Measurements from ENCODE around the gene TSPAN18. TPM values are rescaled to one million over a fixed set of nuclear protein-coding genes. Genes with fewer than 3 reads are reported as not detected.

TSPAN18 gene
- total RNA-seq, 4 donors from 2014 or later: 6.7 to 13.1 (median 7.9) TPM

DNA sequence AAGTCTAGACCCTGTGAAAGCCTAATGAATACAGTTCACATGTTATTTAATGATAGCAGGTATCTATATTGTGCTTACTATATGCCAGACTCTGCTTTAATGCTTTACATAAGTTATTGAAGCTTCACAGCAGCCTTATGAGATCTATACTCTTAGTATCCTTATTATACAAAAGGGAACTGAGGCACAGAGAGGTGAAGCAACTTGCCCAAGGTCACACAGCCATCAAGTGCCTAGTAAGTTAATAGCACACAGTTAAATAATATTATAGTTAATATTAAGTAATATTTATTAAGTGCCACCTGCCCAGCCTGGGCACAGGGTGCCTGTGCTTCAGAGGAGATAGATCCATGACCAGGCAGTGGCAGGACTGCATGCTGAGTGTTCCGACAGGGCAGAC, 145.8 kb downstream of the TSPAN18 start:
- H3K27ac ChIP-seq: no peak overlapping the region
- no peak for TF ChIP-seq EP300 (IDR thresholded peaks at IDR 0.05)
- no peak for TF ChIP-seq POLR2A (IDR thresholded peaks at IDR 0.05)
- TF ChIP-seq CTCF (IDR thresholded peaks at IDR 0.05): no peak
- H3K27me3 ChIP-seq: no peaks in the 10 kb centered on the region
- no peak overlapping the region for H3K4me3 ChIP-seq
- H3K4me1 ChIP-seq: peaks cover 0 to 2% (median 0%) of the 10 kb centered on the region in 4 donors
- no peaks in the 10 kb centered on the region for H3K36me3 ChIP-seq
- no peak for DNase-seq (ENCODE audit: low spot score in 2 of 2)
- peaks cover 0 to 4% (median 0%) of the 10 kb centered on the region in 4 donors for H3K9me3 ChIP-seq
- 100% methylated on average over 1 of the region's 1 CpG for WGBS, 2 donors

DNA sequence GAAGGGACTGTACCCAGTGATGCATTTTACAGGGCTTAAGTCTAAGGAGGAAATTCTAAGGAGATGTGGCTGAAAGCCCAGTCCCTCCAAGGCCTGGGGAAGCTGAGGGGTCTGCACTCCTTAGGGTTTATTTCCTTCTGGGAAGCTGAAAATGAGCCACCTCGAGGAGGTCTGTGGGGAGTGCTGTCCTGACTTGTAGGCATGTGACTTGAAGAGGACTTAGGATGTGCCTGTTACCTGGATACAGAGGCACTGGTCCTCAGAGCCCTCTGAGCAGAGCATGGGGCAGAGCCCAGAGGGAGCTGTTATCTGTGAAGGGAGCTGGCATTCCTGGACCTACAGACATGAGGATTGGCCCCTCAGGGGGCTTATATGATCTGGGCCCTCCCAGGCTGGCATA, 146.8 kb downstream of the TSPAN18 start:
- no peaks in the 10 kb centered on the region for H3K27me3 ChIP-seq
- peaks cover 0 to 4% (median 0%) of the 10 kb centered on the region in 4 donors for H3K9me3 ChIP-seq
- no peak overlapping the region for H3K4me3 ChIP-seq
- WGBS, 2 donors: 25 to 29% methylated on average over 1 of the region's 1 CpG
- no peak overlapping the region for H3K27ac ChIP-seq
- TF ChIP-seq POLR2A (IDR thresholded peaks at IDR 0.05): no peak
- no peak for TF ChIP-seq CTCF (IDR thresholded peaks at IDR 0.05)
- TF ChIP-seq EP300 (IDR thresholded peaks at IDR 0.05): no peak
- no peaks in the 10 kb centered on the region for H3K36me3 ChIP-seq
- H3K4me1 ChIP-seq: peaks cover 0 to 11% (median 0%) of the 10 kb centered on the region in 4 donors
- DNase-seq (ENCODE audit: low spot score in 2 of 2): no peak

DNA sequence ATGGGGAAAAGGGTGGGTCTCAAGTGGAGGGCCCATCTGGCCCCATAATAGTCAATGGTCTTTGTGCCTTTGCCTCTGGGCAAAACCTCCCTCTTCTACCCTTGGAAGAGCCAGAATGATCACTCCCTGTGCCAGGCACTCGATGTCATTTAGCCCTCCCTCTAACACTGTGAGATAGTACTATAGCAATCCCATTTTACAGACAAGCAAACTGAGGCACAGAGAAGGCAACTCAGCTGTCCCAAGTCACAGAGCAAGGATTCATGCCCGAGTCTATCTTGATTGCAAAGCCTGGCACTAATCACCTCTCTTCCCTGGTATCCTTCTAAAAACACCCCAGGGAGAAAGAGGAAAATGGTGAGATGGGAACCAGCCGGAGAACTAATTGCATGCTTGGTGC, 147.5 kb downstream of the TSPAN18 start:
- Histone ChIP-seq H3K4me3 (no peak overlapping the region), H3K9me3 (peaks cover 0 to 4% (median 0%) of the 10 kb centered on the region in 4 donors), H3K4me1 (peaks cover 0 to 11% (median 0%) of the 10 kb centered on the region in 4 donors), H3K27me3 (no peaks in the 10 kb centered on the region), H3K27ac (no peak overlapping the region), H3K36me3 (no peaks in the 10 kb centered on the region)
- 86 to 93% methylated on average over 3 of the region's 3 CpGs for WGBS, 2 donors
- TF ChIP-seq POLR2A (IDR thresholded peaks at IDR 0.05): no peak
- TF ChIP-seq EP300 (IDR thresholded peaks at IDR 0.05): no peak
- TF ChIP-seq CTCF (IDR thresholded peaks at IDR 0.05): no peak
- DNase-seq (ENCODE audit: low spot score in 2 of 2): no peak

GRCh38 chr11:44875037-44875436, 148.3 kb downstream of the TSPAN18 start:
- H3K36me3 ChIP-seq: no peaks in the 10 kb centered on the region
- peaks cover 0 to 11% (median 0%) of the 10 kb centered on the region in 4 donors for H3K4me1 ChIP-seq
- H3K27me3 ChIP-seq: no peaks in the 10 kb centered on the region
- H3K27ac ChIP-seq: no peak overlapping the region
- TF ChIP-seq POLR2A (IDR thresholded peaks at IDR 0.05) (no peak), CTCF (IDR thresholded peaks at IDR 0.05) (no peak), EP300 (IDR thresholded peaks at IDR 0.05) (no peak)
- no peak for DNase-seq (ENCODE audit: low spot score in 2 of 2)
- whole genome bisulfite sequencing, 2 donors: 75 to 91% methylated on average over 4 of the region's 4 CpGs
- H3K4me3 ChIP-seq: no peak overlapping the region
- peaks cover 0 to 4% (median 0%) of the 10 kb centered on the region in 4 donors for H3K9me3 ChIP-seq

DNA sequence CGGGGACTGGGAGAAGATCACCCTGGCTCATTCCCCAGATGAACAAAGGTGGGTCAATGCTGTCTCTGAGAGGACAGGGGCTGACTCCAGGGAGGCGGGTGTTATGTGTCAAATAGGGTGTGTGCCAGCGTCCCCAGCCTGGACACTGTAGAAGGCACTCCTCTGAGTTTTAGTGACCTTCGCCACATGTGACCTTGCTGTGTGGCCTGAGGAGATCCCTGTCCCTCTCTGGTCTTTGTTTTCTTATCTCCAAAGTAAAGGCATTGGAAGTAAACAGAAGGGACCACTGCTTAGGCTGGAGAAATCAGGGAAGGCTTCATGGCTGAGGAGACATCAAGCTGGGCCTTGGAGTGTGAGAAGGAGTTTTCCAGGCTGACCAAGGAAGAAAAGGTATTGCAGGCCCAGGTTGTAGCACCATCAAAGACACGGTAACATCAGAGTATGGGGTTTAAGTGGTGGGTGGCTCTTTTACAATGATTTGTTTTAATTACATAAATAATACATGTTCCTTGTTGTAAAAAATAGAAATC, 149.5 kb downstream of the TSPAN18 start:
- H3K4me3 ChIP-seq: no peak overlapping the region
- DNase-seq (ENCODE audit: low spot score in 2 of 2): no peak
- no peaks in the 10 kb centered on the region for H3K27me3 ChIP-seq
- no peak overlapping the region for H3K27ac ChIP-seq
- peaks cover 0 to under 1% (median 0%) of the 10 kb centered on the region in 4 donors for H3K9me3 ChIP-seq
- WGBS, 2 donors: 80 to 87% methylated on average over 5 of the region's 5 CpGs
- no peaks in the 10 kb centered on the region for H3K36me3 ChIP-seq
- peaks cover 0 to 11% (median 0%) of the 10 kb centered on the region in 4 donors for H3K4me1 ChIP-seq
- TF ChIP-seq CTCF (IDR thresholded peaks at IDR 0.05): no peak

Data from tibial nerve (tissue), 4 donors.